HG02973 (cell line): Measurements from ENCODE around the gene JMJD1C.
"Not testable (repeated sequence)": the region's sequence is repeated elsewhere in the genome, so short reads cannot be mapped to it uniquely, and the experiment has no call there.

ENCODE experiments used
- ATAC-seq: cut with Tn5 transposase; IDR thresholded peaks from one replicate; pipeline ENCODE4 v1.9.1; 2021; ENCODE audit warnings: moderate library complexity; ENCODE audit not compliant: unreplicated experiment

The JMJD1C gene

DNA sequence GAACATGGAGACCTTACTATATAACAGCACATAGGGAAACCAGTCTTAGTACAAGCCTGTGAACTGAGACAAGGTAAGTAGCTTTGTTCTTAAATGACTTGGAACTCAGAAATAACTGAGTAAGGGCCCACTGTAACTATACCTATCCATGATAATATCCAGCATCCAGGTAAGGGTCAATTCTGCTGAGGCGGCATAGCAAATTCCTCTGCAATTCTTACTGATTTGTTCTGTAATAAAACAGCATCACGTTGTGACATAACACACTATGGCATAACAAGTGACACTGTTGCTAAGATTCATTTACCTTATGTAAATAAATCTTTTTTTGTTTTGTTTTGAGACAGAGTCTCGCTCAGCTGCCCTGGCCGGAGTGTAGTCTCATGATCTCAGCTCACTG, 97.4 kb downstream of the JMJD1C start:
- no peak for ATAC-seq

DNA sequence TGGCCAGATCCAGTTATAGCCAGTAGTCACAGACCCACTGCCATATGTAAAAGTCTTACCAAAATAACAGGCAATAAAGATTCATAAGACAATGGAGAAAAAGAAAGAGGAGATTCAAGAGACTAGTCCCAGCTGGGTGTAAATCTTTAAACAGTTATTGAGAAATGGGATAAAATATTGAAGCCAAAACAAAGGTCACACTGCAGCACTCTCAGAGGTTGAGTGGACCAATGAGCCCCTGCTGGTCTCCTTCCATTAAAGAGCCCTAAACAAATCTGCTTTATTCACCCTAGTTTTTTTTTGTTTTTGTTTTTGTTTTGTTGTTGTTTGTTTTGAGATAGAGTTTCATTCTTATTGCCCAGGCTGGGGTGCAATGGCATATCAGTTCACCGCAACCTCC, 98.8 kb downstream of the JMJD1C start:
- no peak for ATAC-seq

DNA sequence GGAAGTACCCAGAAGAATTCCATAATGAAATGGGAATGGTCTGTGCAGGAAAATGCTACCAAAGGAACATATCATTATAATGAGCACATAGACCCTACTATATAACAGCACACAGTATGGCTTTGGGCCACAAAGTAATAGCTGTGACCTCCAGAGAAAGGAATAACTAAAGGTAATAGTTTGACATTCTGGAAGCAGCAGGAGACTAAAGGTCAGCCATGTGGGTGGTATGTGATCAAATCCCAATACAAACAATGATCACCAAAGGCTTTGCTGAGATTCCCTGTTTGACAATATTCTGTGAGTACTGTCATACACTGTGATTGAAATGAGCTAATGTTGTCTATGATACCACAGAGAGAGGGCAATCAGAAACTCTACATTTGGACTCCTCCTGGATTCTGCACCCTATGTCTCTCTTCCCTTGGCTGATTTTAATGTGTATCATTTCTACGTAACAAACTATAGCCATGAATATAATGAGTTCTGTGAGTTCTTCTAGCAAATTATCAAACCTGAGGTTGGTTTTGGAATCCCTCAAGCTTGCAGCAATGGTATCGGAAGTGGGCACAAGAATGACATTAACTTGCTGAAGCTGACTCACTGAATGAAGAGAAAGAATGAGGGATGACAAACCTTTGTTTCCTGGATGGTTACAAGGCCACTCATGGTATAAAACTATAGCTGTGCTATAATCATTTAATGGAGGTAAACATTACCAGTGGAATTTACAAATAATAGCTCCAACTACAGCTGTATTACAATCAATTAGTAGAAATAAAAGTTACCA, 99.6 kb downstream of the JMJD1C start:
- ATAC-seq = no peak

DNA sequence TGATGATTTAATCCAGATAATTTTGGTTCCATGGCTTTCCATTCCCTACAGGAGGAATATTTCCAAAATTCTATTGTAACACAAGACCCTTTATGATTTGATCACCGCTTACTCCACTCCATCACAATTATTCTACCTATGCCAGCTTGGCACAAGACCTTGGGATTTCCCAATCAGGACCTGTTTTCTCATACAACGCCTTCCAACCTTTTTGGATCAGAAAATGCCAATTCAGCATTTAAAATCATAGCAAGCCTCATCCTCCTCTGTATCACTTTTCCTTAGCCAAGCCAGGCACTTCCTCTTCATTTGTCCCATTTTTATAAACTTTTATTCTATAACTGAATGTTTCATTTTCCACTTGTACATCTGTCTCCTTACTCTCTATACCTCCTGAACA, 100.9 kb downstream of the JMJD1C start:
- no peak for ATAC-seq

DNA sequence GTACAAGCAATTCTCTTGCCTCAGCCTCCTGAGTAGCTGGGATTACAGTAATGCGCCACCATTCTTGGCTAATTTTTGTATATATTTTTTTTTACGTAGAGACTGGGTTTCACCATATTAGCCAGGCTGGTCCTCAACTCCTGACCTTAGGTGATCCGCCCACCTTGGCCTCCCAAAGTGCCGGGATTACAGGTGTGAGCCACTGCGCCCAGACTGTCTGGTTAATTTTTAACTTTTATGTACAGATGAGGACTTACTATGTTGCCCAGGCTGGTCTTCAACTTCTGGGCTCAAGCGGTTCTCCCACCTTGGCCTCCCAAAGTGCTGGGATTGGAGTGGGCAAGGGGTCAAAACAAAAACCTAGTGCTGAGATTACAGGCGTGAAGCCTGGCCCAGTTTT, 101.8 kb downstream of the JMJD1C start:
- no peak for ATAC-seq

DNA sequence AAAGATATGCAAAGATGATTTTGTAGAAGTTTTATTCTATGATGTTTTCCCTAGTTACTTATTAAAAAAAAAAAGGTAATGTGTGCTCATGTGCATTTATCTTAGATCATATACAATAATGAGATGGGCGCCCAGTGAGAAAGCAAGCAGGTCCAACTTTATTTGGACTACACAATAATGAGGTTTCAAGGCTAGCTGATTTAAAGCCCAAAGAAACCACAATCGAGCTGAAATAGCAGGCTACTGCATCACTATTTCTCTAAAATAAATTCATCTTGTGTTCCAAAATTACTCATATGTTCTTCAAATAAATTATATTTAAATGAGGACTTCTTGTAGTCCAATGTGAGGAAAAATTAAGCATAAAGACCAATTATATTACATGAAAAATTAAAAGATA, 110.1 kb downstream of the JMJD1C start:
- peak; percentile 13 for ATAC-seq

DNA sequence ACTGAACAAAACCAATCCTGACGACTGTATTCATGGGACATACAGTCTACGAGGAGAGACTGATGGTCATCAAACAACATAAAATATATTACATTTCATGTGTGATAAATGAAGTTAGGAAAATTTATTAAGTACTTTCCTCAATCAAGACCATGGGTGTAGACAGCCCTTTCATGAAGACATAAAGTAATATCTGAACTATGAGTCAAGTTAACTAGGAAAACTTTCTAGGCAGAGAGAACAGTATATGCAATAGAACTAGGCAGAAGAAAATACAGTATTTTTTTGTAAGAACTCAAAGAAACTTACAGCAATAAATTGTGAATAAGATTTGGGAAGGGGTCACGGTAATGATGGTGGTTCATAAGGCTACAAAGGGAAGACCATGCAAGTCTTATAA, 112.8 kb downstream of the JMJD1C start:
- no peak for ATAC-seq

DNA sequence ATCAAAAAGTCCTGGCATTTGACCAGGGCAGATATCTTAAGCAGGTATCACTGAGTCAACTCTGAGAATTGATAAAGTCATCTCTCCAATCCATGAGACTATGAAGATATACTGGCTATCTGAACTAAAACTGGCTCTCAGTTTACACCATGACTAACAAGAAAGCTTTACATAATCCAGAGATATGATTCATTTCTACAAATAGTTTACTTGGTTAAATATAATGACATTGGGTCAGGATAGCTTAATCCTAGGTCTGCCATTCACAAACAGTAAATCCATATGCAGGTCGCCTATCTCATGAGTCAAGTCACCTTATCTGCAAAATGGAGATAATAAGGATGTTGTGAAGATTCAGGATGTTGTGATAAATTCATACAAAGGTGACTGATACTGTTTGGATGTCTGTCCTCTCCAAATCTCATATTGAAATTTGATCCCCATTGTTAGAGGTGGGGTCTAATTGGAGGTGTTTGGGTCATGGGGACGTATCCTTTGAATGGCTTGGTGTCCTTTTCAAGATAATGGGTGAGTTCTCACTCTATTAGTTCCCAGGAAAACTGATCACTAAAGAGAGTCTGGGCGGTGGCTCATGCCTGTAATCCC, 117.4 kb downstream of the JMJD1C start:
- no peak for ATAC-seq

DNA sequence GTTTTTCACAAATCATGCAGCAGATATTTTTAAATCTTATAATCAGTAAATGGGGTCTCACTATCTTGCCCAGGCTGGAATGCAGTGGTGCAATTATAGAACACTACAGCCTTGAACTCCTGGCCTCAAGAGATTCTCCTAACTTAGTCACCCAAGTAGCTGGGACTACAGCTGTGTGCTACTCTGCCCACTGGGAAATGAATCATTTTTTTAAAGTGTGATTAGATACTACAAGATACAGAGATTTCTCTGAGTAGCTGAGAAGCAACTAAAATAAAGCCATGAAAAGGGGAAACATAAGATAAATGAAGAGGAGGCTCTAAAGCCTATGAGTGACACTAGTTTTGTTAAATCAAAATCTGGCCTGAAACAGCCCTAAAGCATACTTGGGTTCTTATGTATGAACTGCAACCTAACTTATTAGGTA, 119.7 kb downstream of the JMJD1C start:
- ATAC-seq = no peak

DNA sequence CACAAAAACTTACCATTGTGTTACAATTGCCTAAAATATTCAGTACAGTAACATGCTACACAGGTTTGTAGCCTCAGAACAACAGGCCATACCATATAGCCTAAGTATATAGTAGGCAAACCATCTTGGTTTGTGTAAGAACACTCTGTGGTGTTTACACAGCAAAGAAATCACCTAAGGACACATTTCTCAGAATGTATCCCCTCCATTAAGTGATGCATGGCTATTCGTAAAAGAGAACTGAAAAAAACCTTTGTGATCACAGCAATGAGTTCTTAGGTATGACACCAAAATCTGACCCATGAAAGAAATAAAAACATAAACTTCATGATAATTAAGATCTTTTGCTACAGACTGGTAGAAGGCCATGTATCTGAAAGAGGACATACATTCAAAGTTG, 121.5 kb downstream of the JMJD1C start:
- ATAC-seq = no peak

DNA sequence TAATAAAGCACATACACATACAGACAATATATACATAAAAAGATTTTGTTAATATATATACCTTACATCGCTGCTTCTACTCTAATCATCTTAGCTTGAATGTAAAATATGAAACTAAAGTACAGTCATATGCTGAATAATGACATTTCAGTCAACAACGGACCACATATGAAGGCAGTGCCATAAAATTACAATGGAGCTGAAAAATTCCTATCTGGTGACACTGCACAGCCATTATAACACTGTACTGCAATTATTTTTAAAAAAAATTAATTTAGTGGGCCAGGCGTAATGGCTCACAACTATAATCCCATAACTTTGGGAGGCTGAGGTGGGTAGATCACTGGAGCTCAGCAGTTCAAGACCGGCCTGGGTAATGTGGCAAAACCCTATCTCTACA, 122.3 kb downstream of the JMJD1C start:
- ATAC-seq = no peak

DNA sequence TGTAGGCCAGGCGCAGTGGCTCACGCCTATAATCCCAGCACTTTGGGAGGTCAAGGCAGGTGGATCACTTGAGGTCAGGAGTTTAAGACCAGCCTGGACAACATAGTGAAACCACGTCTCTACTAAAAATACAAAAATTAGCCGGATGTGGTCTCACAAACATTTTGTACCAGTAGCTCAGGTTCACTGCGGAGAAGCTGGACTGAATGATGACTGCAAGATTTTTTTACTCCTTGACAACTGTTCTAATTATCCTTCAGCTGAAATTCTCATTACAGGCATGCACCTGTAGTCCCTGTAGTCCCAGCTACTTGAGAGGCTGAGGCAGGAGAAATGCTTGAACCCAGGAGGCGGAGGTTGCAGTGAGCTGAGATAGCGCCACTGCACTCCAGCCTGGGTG, 126.1 kb downstream of the JMJD1C start:
- ATAC-seq = not testable (repeated sequence)

DNA sequence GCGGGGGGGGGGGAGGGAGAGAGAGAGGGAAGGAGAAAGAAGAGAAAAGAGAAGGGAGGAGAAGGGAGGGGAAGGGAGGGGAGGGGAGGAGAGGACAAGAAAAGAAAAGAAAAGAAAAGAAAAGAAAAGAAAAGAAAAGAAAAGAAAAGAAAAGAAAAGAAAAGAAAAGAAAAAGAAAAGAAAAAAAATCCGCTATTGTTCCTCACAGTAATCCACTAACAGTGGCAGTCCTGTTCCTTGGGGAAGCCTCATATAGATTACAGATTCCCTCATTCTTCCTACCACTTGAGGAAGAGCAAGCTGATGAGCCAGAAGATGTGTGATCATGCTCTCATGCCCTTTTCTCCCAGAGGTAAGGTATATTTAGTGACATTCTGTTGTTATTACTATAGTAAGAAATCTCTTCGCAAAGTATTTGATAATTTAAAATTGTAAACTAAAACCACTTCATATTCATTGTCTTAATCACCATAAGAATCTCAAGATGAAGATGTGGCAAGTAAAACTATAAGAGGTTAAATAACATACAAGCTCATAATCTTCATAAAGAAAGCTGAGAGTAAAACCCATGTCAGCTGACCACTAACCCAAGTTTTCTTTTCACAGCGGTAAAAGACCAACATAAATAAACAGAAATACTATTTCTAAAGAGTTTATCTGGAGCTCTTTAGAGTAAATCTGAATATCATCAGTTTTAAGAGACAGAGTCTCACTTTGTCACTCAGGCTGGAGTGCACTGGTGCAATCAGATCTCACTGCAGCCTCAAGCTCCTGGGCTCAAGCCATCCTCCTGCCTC, 128.1 kb downstream of the JMJD1C start:
- no peak for ATAC-seq

DNA sequence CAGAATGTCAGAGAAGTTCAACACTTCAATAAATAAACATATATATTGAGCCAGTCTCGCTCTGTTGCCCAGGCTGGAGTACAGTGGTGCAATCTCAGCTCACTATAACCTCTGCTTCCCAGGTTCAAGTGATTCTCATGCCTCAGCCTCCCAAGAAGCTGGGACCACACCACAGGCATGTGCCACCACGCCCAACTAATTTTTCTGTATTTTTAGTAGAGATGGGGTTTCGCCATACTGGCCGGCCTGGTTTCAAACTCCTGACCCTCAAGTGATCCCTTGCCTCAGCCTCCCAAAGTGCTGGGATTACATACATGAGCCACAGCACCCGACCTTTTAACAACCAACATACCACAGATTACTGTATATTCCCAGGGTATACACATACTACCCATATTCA, 134.2 kb downstream of the JMJD1C start:
- no peak for ATAC-seq

DNA sequence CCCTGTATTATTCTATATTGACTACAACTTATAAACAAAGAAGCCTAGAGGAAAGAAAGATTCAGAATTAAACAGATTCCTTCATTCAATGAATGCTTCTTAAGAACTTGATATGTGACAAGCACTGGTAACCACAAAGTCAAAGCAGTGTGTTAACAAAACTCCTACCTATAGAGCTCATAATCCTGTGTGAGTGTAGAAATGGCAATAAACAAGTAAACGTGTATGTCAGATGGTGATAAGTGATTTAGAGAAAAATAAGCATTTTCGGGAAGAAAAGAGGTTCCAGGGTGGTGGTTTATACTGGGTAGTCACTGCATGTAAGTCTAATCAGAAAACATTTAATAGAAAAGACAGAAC, 141.3 kb downstream of the JMJD1C start:
- ATAC-seq = no peak

DNA sequence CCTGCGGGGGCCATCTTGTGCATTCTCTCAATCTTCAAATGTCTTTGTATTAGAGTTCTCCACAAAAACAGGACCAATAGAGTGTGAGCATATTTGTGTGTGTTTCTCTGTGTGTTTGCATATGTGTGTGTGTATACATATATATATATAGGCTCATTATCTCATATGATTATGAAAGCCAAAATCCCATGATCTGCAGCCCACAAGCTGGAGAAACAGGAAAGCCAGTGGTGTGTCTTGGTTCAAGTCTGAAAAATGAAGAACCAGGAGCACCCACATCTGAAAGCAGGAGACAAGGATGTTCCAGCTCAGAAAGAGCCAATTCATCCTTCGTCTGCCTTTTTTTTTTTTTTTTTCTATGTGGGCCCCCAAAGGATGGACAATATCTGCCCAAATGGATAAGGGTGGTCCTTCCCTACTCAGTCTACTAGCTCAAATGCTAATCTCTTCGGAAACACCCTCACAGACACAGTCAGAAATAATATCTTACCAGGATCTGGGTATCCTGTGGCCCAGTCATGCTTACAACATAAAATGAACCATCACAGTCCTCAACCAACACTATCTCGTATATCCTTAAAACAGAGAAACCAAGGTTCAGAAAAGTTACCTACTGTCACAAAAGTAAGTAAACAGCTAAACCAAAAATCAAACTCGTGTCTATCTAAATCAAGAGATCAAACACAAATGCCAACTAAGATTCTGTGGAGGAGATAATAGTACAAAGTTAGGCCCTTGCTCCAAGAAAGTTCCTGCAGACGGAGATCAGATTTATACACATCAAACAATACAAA, 141.9 kb downstream of the JMJD1C start:
- no peak for ATAC-seq

DNA sequence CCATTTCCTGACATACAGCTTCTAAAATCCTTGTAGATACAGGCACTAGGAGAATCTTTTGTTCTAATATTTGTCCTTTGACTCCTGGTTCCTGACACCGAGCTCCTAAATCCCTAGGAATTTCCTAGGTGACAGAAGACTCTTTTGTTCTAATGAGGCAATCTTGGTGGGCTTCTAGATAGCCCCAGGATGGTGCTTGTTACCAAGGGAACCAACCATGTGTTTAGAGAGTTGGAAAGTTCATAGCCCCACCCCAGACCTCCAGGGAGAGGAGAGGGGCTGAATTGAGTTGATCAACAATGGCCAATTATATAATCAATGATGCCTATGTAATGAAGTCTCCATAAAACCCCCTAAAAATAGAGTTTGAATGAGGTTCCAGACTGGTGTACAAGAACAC, 145.1 kb downstream of the JMJD1C start:
- no peak for ATAC-seq

DNA sequence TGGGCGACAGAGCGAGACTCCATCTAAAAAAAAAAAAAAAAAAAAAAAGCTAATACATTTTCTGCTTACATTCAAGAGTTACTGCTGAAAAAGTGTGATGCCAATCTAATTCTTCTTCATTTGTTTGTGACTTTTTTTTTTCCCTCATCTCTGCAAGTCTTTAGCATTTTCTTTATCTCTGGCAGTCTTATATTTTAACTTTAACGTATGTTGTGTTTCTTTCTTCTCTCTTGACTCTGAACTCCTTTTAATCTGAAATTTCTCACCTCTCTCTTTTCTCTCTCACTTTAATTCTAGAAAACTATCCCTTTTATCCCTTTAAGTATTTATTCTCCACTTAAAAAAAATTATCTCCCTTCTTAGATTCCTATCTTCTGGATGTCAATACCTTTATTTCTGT, 146.5 kb downstream of the JMJD1C start:
- ATAC-seq = no peak

DNA sequence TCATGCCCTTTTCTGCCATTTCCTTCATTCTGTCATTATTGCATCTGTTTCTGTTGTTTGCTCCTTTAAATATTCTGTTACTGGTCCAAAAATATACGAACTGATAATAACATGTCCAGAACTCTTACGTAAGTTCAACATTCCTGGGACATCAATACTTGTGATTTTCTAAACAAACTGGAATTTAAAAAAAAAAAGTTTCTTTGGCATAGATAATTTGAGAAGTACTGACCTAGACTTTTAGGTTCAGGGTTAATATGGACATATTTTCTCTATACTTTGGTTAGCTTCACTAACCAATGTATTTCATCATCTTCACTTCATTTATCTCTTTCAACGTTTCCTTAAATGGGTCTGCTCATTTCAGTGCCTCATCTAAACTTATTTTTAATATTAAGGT, 147.3 kb downstream of the JMJD1C start:
- ATAC-seq = no peak

DNA sequence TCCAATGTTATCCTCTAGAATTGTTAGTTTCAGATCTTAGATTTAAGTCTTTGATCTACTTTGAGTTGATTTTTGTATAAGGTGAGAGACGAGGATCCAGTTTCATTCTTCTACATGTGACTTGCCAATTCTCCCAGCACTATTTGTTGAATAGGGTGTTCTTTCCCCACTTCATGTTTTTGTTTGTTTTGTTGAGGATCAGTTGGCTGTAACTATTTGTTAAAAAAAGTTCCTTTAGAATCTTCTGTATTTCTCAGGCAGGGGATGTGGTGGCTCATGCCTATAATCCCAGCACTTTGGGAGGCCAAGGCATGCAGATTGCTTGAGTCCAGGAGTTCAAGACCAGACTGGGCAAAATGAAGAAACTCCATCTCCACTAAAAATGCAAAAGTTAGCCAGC, 151.8 kb downstream of the JMJD1C start:
- no peak for ATAC-seq

DNA sequence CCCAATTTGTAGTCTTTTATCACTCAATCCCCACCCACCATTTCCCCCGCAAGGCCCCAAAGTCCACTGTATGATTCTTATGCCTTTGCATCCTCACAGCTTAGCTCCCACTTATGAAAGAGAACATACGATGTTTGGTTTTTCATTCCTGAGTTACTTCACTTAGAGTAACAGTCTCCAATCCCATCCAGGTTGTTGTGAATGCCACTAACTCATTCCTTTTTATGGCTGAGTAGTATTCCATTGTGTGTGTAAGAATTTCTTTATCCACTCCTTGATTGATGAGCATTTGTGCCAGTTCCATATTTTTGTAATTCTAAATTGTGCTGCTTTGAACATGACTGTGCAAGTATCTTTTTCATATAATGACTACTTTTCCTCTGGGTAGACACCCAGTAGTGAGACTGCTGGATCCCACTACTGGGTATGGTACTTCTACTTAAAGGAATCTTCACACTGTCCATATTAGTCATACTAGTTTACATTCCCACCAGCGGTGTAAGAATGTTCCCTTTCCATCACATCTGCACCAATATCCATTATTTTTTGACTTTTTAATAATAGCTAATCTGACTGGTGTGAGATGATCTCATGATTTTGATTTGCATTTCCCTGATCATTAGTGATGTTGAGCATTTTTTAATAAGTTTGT, 152.6 kb downstream of the JMJD1C start:
- no peak for ATAC-seq
